Body of pancreas (tissue), 4 donors: ENCODE results near the gene CLPSL1.

Experiments used
- POLR2A ChIP-seq, 3 donors: fragments of 450-650 bp; IDR thresholded peaks; one replicate each; pipeline ENCODE4 v1.6.1; 2016; ENCODE audit warnings: antibody characterized with exemption in 3 of 3, mild to moderate bottlenecking in 2 of 3
- TF ChIP-seq, protein P1 (sequence below), 7 experiments: fragments of 450-650 bp in 4 of 7; fragments of 200-600 bp in 3 of 7; sonication (generic) in 3 of 7; IDR thresholded peaks; one replicate each; pipeline ENCODE4 v1.5.1; 2016 to 2019; ENCODE audit warnings: antibody characterized with exemption in 7 of 7

- TF ChIP-seq, protein P1, sequence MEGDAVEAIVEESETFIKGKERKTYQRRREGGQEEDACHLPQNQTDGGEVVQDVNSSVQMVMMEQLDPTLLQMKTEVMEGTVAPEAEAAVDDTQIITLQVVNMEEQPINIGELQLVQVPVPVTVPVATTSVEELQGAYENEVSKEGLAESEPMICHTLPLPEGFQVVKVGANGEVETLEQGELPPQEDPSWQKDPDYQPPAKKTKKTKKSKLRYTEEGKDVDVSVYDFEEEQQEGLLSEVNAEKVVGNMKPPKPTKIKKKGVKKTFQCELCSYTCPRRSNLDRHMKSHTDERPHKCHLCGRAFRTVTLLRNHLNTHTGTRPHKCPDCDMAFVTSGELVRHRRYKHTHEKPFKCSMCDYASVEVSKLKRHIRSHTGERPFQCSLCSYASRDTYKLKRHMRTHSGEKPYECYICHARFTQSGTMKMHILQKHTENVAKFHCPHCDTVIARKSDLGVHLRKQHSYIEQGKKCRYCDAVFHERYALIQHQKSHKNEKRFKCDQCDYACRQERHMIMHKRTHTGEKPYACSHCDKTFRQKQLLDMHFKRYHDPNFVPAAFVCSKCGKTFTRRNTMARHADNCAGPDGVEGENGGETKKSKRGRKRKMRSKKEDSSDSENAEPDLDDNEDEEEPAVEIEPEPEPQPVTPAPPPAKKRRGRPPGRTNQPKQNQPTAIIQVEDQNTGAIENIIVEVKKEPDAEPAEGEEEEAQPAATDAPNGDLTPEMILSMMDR (IDR thresholded peaks at IDR 0.05), result no peak
- no peak for TF ChIP-seq POLR2A (IDR thresholded peaks at IDR 0.05)
Observed at GRCh38 chr6:35829306-35829705, 48.5 kb downstream of the CLPSL1 start.
